OCI-LY1 (cell line): ENCODE results near the gene CBX4.

ENCODE experiments used
- H2AFZ ChIP-seq: fragments of 200-600 bp; sonication (generic), shearing (Covaris generic); 2 replicates; pipeline ENCODE4 v1.6.0; 2014; ENCODE audit warnings: antibody characterized with exemption, mild to moderate bottlenecking, low read length
- H3F3A ChIP-seq: fragments of 200-600 bp; sonication (generic), shearing (Covaris generic); 2 replicates; pipeline ENCODE4 v1.6.0; 2014; ENCODE audit warnings: mild to moderate bottlenecking, antibody characterized with exemption, low read length, moderate library complexity; ENCODE audit not compliant: insufficient read depth
- H3K27ac ChIP-seq: fragments of 200-600 bp; sonication (generic); 2 replicates; pipeline ENCODE4 v1.5.1; 2014; ENCODE audit warnings: low read length, mixed run types, mild to moderate bottlenecking, low read depth; ENCODE audit not compliant: poor library complexity, severe bottlenecking
- H3K27me3 ChIP-seq: fragments of 200-600 bp; sonication (generic); 2 replicates; pipeline ENCODE4 v1.6.0; 2014; ENCODE audit warnings: antibody characterized with exemption, mild to moderate bottlenecking, low read length, moderate library complexity; ENCODE audit not compliant: insufficient read depth
- H3K36me3 ChIP-seq: fragments of 200-600 bp; sonication (generic); 2 replicates; pipeline ENCODE4 v1.6.1; 2014; ENCODE audit warnings: mild to moderate bottlenecking, antibody characterized with exemption, low read length, moderate library complexity, mixed read lengths; ENCODE audit not compliant: insufficient read depth
- H3K4me1 ChIP-seq: fragments of 200-600 bp; sonication (generic); 2 replicates; pipeline ENCODE4 v1.5.1; 2014; ENCODE audit warnings: mild to moderate bottlenecking, low read length, moderate library complexity; ENCODE audit not compliant: insufficient read depth, severe bottlenecking
- H3K4me2 ChIP-seq: fragments of 200-600 bp; sonication (generic), shearing (Covaris generic); 2 replicates; pipeline ENCODE4 v1.6.1; 2014; ENCODE audit warnings: low read length
- H3K4me3 ChIP-seq: fragments of 200-600 bp; sonication (generic); 2 replicates; pipeline ENCODE4 v1.5.1; 2014; ENCODE audit warnings: low read length, low read depth, mild to moderate bottlenecking, mixed read lengths; ENCODE audit not compliant: poor library complexity, severe bottlenecking
- H3K79me2 ChIP-seq: fragments of 200-600 bp; shearing (Covaris generic); 2 replicates; pipeline ENCODE4 v1.6.1; 2016; ENCODE audit warnings: mixed run types, low read length, mixed read lengths; ENCODE audit not compliant: insufficient read depth
- H3K9ac ChIP-seq: fragments of 200-600 bp; sonication (generic), shearing (Covaris generic); 2 replicates; pipeline ENCODE4 v1.6.1; 2014; ENCODE audit warnings: mild to moderate bottlenecking, low read length, mixed read lengths
- H3K9me2 ChIP-seq: fragments of 200-600 bp; sonication (generic), shearing (Covaris generic); 2 replicates; pipeline ENCODE4 v1.6.1; 2014; ENCODE audit warnings: low read depth, mild to moderate bottlenecking, low read length, mixed read lengths
- H3K9me3 ChIP-seq: fragments of 200-600 bp; shearing (Covaris generic); 2 replicates; pipeline ENCODE4 v1.6.1; 2014; ENCODE audit warnings: low read length, mixed read lengths
- H4K20me1 ChIP-seq: fragments of 200-600 bp; sonication (generic), shearing (Covaris generic); 2 replicates; pipeline ENCODE4 v1.6.0; 2016; ENCODE audit warnings: mild to moderate bottlenecking, low read length; ENCODE audit not compliant: insufficient read depth
- EZH2 ChIP-seq: fragments of 200-600 bp; sonication (generic), shearing (Covaris generic); IDR thresholded peaks from 2 replicates; pipeline ENCODE4 v1.8.0; 2017; ENCODE audit warnings: borderline replicate concordance, mixed run types, mild to moderate bottlenecking, antibody characterized with exemption, low read length, moderate library complexity, mixed read lengths
- TF ChIP-seq, protein P1 (sequence below): fragments of 200-600 bp; sonication (generic), shearing (Covaris generic); IDR thresholded peaks from 2 replicates; pipeline ENCODE4 v1.5.1; 2017; ENCODE audit warnings: mild to moderate bottlenecking, antibody characterized with exemption, low read length, moderate library complexity, mixed read lengths

The CBX4 gene

DNA sequence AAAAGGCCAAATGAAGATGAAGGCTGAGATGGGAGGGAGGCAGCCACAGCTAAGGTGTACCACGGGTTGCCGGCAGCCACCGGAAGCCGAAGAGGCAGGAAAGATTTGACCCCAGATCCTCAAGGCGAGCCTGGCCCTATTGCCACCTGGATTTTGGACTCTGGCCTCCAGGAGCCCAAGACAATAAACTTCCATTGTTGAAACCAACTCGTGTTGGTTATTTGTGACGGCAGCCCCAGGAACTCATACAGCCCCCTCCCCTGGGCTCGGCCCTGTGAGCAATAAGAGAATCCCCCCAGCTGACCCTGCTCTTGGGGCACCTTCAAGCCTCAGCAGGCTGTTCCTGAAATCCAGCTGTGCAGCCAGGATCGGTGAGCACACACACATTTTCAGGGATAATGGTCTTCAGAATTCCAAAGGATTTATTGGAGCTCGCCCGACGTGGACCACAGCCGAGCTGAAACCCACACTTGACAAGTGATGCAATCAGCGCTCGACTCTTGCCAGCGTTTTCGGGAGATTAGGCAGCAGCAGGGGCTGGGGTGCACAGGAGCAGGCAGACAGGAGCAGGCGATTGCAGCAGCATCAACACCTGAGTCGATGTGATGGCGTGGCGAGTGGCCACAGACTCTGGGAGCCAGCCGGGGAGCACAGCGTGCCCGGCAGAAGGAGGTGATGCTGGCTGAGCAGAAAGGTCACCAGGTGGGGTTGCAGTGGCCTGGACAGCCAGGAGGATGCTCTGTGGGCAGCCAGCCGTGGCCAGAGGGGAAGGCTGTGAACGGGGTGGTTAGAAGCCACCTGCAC lies 22.4 kb upstream of the CBX4 start:
- Histone ChIP-seq H3K79me2 (no peaks in the 10 kb centered on the region), H3F3A (no peaks in the 10 kb centered on the region), H3K36me3 (no peaks in the 10 kb centered on the region), H3K4me2 (no peak overlapping the region), H4K20me1 (no peaks in the 10 kb centered on the region), H3K9me3 (no peaks in the 10 kb centered on the region), H2AFZ (no peak overlapping the region), H3K4me1 (no peaks in the 10 kb centered on the region), H3K4me3 (no peak overlapping the region), H3K9ac (no peak overlapping the region), H3K9me2 (no peaks in the 10 kb centered on the region), H3K27ac (no peak overlapping the region), H3K27me3 (no peaks in the 10 kb centered on the region; the same call in 1 of the 2 replicates)
- no peak for TF ChIP-seq EZH2
- TF ChIP-seq, protein P1, sequence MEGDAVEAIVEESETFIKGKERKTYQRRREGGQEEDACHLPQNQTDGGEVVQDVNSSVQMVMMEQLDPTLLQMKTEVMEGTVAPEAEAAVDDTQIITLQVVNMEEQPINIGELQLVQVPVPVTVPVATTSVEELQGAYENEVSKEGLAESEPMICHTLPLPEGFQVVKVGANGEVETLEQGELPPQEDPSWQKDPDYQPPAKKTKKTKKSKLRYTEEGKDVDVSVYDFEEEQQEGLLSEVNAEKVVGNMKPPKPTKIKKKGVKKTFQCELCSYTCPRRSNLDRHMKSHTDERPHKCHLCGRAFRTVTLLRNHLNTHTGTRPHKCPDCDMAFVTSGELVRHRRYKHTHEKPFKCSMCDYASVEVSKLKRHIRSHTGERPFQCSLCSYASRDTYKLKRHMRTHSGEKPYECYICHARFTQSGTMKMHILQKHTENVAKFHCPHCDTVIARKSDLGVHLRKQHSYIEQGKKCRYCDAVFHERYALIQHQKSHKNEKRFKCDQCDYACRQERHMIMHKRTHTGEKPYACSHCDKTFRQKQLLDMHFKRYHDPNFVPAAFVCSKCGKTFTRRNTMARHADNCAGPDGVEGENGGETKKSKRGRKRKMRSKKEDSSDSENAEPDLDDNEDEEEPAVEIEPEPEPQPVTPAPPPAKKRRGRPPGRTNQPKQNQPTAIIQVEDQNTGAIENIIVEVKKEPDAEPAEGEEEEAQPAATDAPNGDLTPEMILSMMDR: no peak

DNA sequence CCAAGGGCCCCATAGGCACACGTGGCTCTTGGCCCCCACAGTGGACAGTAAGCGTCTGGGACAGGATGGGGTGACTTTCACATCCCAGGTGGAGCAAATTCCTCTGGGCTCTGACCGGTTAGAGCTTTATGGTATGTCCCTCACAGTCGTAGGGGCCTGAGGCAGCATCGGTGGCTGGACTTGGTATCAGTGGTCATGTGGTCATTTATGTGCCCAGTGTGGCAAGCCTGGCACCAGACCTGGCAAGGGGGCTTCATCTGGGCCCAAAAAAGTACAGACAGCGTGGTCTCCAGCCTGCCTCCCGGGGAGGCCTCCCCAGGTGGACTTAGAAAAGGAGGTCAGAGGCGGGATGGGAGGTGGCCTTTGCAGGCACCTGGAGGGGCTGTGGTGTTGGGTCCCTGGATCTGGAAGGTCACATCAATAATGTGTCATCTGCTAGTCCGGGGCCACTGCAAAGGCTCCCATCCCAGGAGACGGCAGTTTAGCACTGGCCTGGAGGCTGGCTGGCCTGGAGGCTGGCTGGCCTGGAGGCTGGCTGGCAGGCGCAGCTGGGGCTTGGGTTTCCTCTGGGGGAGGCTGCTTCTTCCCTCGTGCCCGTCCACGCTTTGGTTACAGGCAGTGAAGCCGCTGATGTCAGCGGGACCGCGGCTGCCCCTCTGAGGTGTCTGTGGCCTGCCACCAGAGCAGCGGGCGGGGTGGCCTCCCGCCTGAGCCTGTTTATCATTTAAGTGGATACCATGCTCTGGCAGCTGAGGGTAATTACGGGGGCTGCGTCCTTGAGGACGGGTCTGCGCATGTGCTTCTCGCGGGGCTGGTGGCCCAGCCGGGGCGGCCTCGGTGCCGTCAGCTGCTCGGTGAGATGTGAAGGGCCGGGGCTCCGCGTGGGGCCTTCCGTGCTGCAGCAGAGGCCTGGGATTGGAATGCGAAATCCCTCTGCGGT lies 20.7 kb upstream of the CBX4 start:
- H3K4me3 ChIP-seq: no peak overlapping the region
- H3K9me2 ChIP-seq: no peaks in the 10 kb centered on the region
- H3F3A ChIP-seq: no peaks in the 10 kb centered on the region
- no peaks in the 10 kb centered on the region for H3K36me3 ChIP-seq
- no peaks in the 10 kb centered on the region for H3K9me3 ChIP-seq
- no peaks in the 10 kb centered on the region for H3K27me3 ChIP-seq
- H2AFZ ChIP-seq: no peak overlapping the region
- TF ChIP-seq, protein P1: no peak
- TF ChIP-seq EZH2: no peak
- no peak overlapping the region for H3K27ac ChIP-seq
- no peaks in the 10 kb centered on the region for H3K79me2 ChIP-seq
- H4K20me1 ChIP-seq: no peaks in the 10 kb centered on the region
- H3K9ac ChIP-seq: no peak overlapping the region
- no peaks in the 10 kb centered on the region for H3K4me1 ChIP-seq
- H3K4me2 ChIP-seq: no peak overlapping the region

DNA sequence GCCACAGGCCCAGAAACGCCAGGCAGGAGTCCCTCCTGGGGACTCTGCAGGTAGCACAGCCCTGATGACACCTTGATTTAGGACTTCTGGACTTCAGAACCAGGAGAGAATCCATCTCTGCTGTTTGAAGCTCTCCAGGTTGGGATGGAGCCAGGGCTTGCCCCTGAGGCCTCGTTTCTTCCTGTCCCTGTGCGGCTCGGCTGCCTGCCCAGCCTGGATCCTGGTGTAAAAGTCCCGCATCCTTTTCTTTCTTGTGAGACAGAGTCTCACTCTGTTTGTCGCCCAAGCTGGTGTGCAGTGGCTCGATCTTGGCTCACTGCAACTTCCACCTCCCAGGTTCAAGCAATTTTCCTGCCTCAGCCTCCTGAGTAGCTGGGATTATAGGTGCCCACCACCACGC lies 17.9 kb upstream of the CBX4 start:
- peaks cover 5% of the 10 kb centered on the region for H3K4me1 ChIP-seq
- H2AFZ ChIP-seq: no peak overlapping the region
- no peak overlapping the region for H3K27ac ChIP-seq
- H3K9ac ChIP-seq: no peak overlapping the region
- TF ChIP-seq, protein P1: no peak
- TF ChIP-seq EZH2: no peak
- no peaks in the 10 kb centered on the region for H4K20me1 ChIP-seq
- H3K4me2 ChIP-seq: no peak overlapping the region
- H3K79me2 ChIP-seq: no peaks in the 10 kb centered on the region
- H3K4me3 ChIP-seq: no peak overlapping the region
- H3F3A ChIP-seq: no peaks in the 10 kb centered on the region
- no peaks in the 10 kb centered on the region for H3K9me2 ChIP-seq
- H3K27me3 ChIP-seq: no peaks in the 10 kb centered on the region
- no peaks in the 10 kb centered on the region for H3K9me3 ChIP-seq
- H3K36me3 ChIP-seq: no peaks in the 10 kb centered on the region
